HS-5 (cell line): ENCODE data around the gene PGK1.
"Not testable (repeated sequence)": the region's sequence is repeated elsewhere in the genome, so short reads cannot be mapped to it uniquely, and the experiment has no call there.

Source experiments
- DNase-seq: peaks from one replicate; pipeline ENCODE4 v3.0.0-alpha.2; 2012; ENCODE audit warnings: low read depth

PGK1 gene

DNA sequence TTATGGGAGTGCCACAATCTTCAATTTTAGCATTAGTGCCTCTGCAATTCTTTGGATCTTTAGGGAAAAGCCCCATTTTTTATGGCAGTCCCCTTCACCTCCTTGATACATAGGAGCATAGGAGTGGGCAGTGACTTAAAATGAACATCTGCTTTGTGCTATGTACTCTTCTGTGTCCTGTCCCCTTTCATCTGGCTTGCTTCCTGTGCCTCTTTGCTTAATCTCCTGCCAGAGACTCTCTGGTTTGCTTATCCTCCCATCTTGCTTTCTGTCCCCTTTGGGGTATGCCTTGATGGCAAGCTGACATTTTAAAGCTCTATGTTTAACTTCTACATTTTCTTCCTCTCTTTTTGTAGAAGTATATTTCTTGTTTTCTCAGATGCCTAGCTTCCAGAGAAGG is 12.3 kb downstream of the PGK1 start:
- DNase-seq: no peak

DNA sequence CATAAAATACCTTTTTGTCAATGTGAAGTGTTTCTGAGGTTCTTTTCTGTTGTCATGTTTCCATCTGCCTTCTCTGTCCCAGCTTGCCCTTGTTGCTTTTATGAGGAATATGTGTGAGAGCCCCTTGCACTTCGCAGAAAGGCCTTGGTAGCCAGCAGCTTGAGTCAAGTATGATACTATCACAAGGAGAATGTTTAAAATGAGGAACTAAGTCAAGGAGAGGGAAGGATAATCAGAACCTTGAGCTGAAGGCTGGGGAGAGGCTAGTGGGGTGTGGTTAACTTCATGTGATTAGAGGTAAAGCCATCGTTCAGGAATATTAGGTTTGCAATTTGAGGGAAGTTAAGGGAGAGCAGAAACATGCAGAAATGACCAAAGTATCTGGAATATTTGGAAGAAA is 12.7 kb downstream of the PGK1 start:
- DNase-seq: no peak

GRCh38 chrX:78118628-78119027 is 14.6 kb downstream of the PGK1 start:
- no peak for DNase-seq

DNA sequence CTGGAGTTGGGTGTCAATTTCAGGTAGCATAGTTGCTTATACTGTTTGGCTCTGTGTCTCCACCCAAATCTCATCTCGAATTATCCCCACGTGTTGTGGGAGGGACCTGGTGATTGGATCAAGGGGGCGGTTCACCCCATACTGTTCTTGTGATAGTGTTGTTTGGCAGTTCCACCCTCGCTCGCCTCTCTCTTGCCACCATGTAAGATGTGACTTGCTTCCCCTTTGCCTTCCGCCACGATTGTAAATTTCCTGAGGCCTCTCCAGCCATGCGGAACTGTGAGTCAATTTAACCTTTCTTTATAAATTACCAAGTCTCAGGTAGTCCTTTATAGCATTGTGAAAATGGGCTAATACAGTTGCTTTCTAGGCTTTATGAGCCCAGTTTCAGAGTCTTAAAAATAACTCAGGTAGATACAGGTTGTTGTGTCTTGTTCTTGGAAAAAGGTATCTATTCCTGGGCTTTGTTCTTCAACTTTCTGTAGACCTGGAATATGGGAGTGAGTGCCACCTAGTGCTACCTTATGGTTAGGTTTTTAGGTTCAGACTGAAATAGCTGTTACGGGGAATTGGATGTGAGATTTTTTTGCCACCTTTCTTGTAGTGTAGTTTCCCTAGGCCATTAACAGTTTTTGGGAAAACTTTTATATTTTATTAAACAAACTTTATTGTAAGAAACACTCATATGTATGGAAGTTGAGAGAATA is 15.6 kb downstream of the PGK1 start:
- DNase-seq: no peak

DNA sequence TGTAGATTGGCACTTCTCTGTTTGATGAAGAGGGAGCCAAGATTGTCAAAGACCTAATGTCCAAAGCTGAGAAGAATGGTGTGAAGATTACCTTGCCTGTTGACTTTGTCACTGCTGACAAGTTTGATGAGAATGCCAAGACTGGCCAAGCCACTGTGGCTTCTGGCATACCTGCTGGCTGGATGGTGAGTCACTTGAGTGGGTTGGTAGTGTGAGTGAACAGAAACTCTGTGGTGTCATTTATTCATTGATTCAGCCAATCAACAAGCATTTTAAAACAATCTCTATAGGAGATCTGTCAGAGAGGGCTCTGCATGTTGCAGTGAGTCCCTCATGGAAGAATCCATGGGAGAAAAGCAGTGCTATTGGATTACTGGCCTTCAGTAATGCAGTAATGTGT is 19.1 kb downstream of the PGK1 start:
- DNase-seq: no peak

DNA sequence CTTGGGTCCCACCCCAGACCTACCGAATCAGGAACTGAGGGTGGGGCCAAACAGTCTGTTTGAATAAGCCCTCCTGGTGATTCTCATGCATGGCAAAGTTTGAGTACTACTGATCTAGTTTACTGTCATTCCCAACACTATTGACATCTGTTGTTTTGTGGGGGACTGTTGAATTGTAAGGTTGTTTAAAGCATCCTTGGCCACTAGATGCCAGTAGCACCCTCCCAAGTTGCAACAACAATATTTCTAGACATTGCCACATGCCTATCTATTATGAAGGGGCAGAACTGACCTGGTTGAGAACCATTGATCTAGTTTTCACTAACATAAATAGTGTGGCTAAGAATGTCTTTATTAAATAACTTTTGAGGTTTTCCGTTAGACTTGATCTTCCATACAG is 20.3 kb downstream of the PGK1 start:
- DNase-seq: no peak

GRCh38 chrX:78125148-78125547 is 21.1 kb downstream of the PGK1 start:
- DNase-seq: no peak

DNA sequence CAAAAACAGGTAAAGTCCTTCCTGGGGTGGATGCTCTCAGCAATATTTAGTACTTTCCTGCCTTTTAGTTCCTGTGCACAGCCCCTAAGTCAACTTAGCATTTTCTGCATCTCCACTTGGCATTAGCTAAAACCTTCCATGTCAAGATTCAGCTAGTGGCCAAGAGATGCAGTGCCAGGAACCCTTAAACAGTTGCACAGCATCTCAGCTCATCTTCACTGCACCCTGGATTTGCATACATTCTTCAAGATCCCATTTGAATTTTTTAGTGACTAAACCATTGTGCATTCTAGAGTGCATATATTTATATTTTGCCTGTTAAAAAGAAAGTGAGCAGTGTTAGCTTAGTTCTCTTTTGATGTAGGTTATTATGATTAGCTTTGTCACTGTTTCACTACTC is 21.7 kb downstream of the PGK1 start:
- DNase-seq: not testable (repeated sequence)

DNA sequence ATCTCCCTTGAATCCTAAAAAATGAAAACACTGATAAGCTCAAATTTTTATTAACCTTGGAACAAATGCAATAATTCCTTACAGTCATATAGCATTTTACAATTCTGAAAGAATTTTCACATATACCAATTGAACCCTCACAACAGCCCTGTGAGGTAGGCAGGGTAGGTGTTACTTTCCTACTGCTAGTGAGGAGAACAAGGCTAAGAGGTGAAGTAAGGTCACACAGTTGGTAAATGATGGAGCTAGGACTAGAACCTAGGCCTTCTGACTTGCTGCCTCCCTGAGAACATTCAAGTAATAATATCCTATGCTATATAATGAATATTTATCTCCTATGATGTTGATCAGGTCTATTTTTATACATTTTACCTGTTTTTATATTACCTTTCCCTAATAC is 25.7 kb downstream of the PGK1 start:
- DNase-seq: no peak

- DNase-seq: no peak
Observed at GRCh38 chrX:78130396-78130795, 26.3 kb downstream of the PGK1 start.

GRCh38 chrX:78131117-78131516 is 27.1 kb downstream of the PGK1 start:
- DNase-seq: no peak

- DNase-seq: no peak
Observed at GRCh38 chrX:78133238-78133960, 29.4 kb downstream of the PGK1 start.

- peak; percentile 46 for DNase-seq
Observed at GRCh38 chrX:78139160-78140123, 35.4 kb downstream of the PGK1 start, which contains the start of gene TAF9B. TAF9B (minus strand) TSS chrX:78139650; CDS start chrX:78139611, 39 bp downstream.

DNA sequence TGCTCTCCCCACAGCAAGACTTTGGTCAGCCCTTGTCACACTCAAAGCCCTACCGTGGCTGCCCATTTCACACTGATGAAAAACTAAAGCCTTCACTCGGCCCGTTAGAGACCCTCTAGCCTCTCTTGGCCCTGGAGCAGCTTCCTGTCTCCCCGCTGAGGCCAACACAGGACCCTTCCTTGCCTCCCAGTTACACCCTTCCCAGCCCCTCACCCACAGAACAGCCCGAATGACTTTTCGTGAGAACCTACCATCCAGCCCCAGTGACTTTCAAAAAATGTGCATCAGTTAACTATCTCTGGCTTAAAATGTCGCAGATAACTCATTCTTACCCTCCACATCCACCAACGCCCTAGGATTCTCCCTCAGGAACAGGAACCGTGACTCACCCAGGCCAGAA is 36.2 kb downstream of the PGK1 start:
- no peak for DNase-seq

- not testable (repeated sequence) for DNase-seq
Observed at GRCh38 chrX:78147002-78147540, 43.0 kb downstream of the PGK1 start.

- not testable (repeated sequence) for DNase-seq
Observed at GRCh38 chrX:78157373-78157772, 53.3 kb downstream of the PGK1 start.

GRCh38 chrX:78157846-78158245 is 53.8 kb downstream of the PGK1 start:
- DNase-seq: not testable (repeated sequence)

- DNase-seq: not testable (repeated sequence)
Observed at GRCh38 chrX:78160711-78161110, 56.7 kb downstream of the PGK1 start.

DNA sequence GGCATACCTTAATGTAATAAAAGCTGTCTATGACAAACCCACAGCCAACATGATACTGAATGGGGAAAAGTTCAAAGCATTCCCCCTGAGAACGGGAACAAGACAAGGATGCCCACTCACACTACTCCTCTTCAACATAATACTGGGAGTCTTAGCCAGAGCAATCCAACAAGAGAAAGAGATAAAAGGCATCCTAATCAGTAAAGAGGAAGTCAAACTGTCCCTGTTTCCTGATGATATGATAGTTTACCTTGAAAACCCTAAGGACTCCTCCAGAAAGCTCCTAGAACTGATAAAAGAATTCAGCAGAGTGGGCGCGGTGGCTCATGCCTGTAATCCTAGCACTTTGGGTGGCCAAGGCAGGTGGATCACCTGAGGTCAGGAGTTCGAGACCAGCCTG is 59.1 kb downstream of the PGK1 start:
- not testable (repeated sequence) for DNase-seq

DNA sequence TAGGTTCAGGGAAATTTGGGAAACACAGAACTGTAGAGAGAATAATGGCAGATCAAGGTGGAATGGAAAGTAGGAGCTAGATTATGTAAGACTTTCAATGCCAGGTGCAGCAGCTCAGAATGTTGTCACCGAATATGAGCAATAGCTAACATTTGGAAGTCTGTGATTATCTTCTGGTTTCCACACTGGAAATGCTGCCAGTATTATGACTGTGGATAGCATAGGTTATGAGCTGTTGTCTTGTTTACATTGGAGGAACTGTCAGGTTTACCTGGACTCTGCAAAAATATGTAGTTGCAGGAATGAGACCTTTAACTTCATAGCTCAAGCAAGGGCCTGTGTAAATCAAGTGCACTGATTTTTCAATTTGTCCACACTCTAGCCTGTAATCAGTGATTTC is 61.4 kb downstream of the PGK1 start:
- no peak for DNase-seq

DNA sequence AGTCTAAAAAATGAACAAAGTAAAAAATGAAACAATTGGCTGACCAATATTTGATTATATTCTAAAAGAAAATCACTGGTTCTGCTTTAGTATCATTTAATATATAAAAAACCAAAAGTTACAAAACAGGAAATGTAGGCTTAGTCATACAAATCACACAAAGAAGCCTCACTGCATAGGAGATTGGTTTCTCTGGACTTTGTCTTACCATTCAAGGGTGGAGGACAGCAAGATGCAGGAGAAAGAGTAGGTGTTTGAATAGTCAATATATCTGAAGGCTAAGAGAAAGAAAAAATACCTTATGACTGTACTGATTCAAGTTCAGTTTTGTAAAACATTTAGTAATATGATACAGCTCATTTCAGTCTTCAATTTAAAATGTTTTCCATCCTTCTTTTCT is 64.0 kb downstream of the PGK1 start:
- no peak for DNase-seq
